H9 (cell line): ENCODE data around the gene XPR1. TPM values are rescaled to one million over a fixed set of nuclear protein-coding genes. Genes with fewer than 3 reads are reported as not detected.

Experiments
- DNase-seq: peaks from one replicate; pipeline ENCODE4 v3.0.0-alpha.2; 2017
- H2AFZ ChIP-seq: one replicate; pipeline ENCODE4 v1.6.1; 2013; ENCODE audit warnings: mild to moderate bottlenecking, low read length, control low read depth, moderate library complexity
- H2AK5ac ChIP-seq: 2 replicates; pipeline ENCODE4 v1.6.1; 2013; ENCODE audit warnings: low read length, control low read depth, mixed read lengths; ENCODE audit not compliant: insufficient read length
- H2BK120ac ChIP-seq: one replicate; pipeline ENCODE4 v1.6.1; 2013; ENCODE audit warnings: low read depth, mild to moderate bottlenecking, low read length, control low read depth, inconsistent platforms; ENCODE audit not compliant: poor library complexity, severe bottlenecking
- H2BK12ac ChIP-seq: 2 replicates; pipeline ENCODE4 v1.6.1; 2013; ENCODE audit warnings: low read length, control low read depth, mixed read lengths, low read depth; ENCODE audit not compliant: insufficient read length
- H2BK15ac ChIP-seq: 2 replicates; pipeline ENCODE4 v1.6.1; 2013; ENCODE audit warnings: low read depth, low read length, control low read depth
- H2BK20ac ChIP-seq: one replicate; pipeline ENCODE4 v1.6.1; 2013; ENCODE audit warnings: low read depth, mild to moderate bottlenecking, low read length, control low read depth, inconsistent platforms; ENCODE audit not compliant: poor library complexity, severe bottlenecking
- H2BK5ac ChIP-seq: 2 replicates; pipeline ENCODE4 v1.6.1; 2013; ENCODE audit warnings: low read length, control low read depth, mixed read lengths; ENCODE audit not compliant: insufficient read length
- H3K14ac ChIP-seq: 2 replicates; pipeline ENCODE4 v1.6.1; 2013; ENCODE audit warnings: low read length, control low read depth; ENCODE audit not compliant: insufficient read depth
- H3K18ac ChIP-seq: 2 replicates; pipeline ENCODE4 v1.6.1; 2013; ENCODE audit warnings: low read depth, mild to moderate bottlenecking, mixed read lengths, low read length, control low read depth; ENCODE audit not compliant: insufficient read length
- H3K23ac ChIP-seq: 2 replicates; pipeline ENCODE4 v1.6.1; 2013; ENCODE audit warnings: low read length, control low read depth, mixed read lengths, low read depth; ENCODE audit not compliant: insufficient read length
- H3K23me2 ChIP-seq: 2 replicates; pipeline ENCODE4 v1.6.1; 2013; ENCODE audit warnings: low read depth, mild to moderate bottlenecking, mixed read lengths, low read length, control low read depth; ENCODE audit not compliant: insufficient read length, poor library complexity, severe bottlenecking
- H3K27ac ChIP-seq: 2 replicates; pipeline ENCODE4 v1.5.1; 2013; ENCODE audit warnings: low read length, control low read depth, mixed read lengths, low read depth; ENCODE audit not compliant: insufficient read length
- H3K27me3 ChIP-seq: 2 replicates; pipeline ENCODE4 v1.6.1; 2013; ENCODE audit warnings: low read length, control low read depth, inconsistent platforms; ENCODE audit not compliant: insufficient read depth
- H3K4ac ChIP-seq: 2 replicates; pipeline ENCODE4 v1.6.1; 2013; ENCODE audit warnings: low read depth, mild to moderate bottlenecking, control low read depth, inconsistent platforms, low read length, moderate library complexity
- H3K4me1 ChIP-seq: 2 replicates; pipeline ENCODE4 v1.6.1; 2013; ENCODE audit warnings: low read length, control low read depth, inconsistent platforms; ENCODE audit not compliant: insufficient read depth
- H3K4me2 ChIP-seq: 2 replicates; pipeline ENCODE4 v1.6.1; 2013; ENCODE audit warnings: low read length, control low read depth, mixed read lengths; ENCODE audit not compliant: insufficient read length, insufficient read depth
- H3K56ac ChIP-seq: 2 replicates; pipeline ENCODE4 v1.6.1; 2013; ENCODE audit warnings: low read depth, mild to moderate bottlenecking, mixed read lengths, low read length, control low read depth; ENCODE audit not compliant: insufficient read length
- H3K79me1 ChIP-seq: 2 replicates; pipeline ENCODE4 v1.6.1; 2013; ENCODE audit warnings: low read depth, mild to moderate bottlenecking, moderate library complexity, low read length, control low read depth, inconsistent platforms; ENCODE audit not compliant: insufficient read depth, poor library complexity, severe bottlenecking
- H3K79me2 ChIP-seq: 2 replicates; pipeline ENCODE4 v1.6.1; 2013; ENCODE audit warnings: low read length, control low read depth, inconsistent platforms; ENCODE audit not compliant: insufficient read depth
- H3K9ac ChIP-seq: 2 replicates; pipeline ENCODE4 v1.6.1; 2013; ENCODE audit warnings: low read length, control low read depth, mixed read lengths; ENCODE audit not compliant: insufficient read length; ENCODE audit errors: extremely low read depth
- H3K9me3 ChIP-seq: one replicate; pipeline ENCODE4 v1.6.1; 2013; ENCODE audit warnings: low read depth, low read length, inconsistent platforms; ENCODE audit not compliant: control insufficient read depth
- H3T11ph ChIP-seq: one replicate; pipeline ENCODE4 v1.6.1; 2013; ENCODE audit warnings: mild to moderate bottlenecking, low read length, control low read depth, inconsistent platforms
- H4K20me1 ChIP-seq: one replicate; pipeline ENCODE4 v1.6.1; 2013; ENCODE audit not compliant: control insufficient read depth, insufficient read length, insufficient read depth
- H4K5ac ChIP-seq: 2 replicates; pipeline ENCODE4 v1.6.1; 2013; ENCODE audit warnings: low read depth, mild to moderate bottlenecking, mixed read lengths, low read length, control low read depth; ENCODE audit not compliant: insufficient read length
- H4K8ac ChIP-seq: replicated peaks from 2 replicates; pipeline ENCODE4 v1.6.1; 2013; ENCODE audit warnings: low read length, control low read depth, mixed read lengths, low read depth; ENCODE audit not compliant: insufficient read length
- H4K91ac ChIP-seq: 2 replicates; pipeline ENCODE4 v1.6.1; 2013; ENCODE audit warnings: low read depth, mild to moderate bottlenecking, moderate library complexity, mixed read lengths, low read length, control low read depth; ENCODE audit not compliant: insufficient read length
- H3K27ac Mint-ChIP-seq, 3 experiments: 2 replicates in 2 of 3; 3 replicates in 1 of 3; pipeline ENCODE4 v1.8.0; 2020 to 2021; ENCODE audit warnings: mixed read lengths in 3 of 3, mild to moderate bottlenecking in 1 of 3, moderate library complexity in 1 of 3
- H3K27me3 Mint-ChIP-seq: 2 replicates; pipeline ENCODE4 v1.8.0; 2021; ENCODE audit warnings: low read depth, mild to moderate bottlenecking, moderate library complexity, mixed read lengths
- H3K36me3 Mint-ChIP-seq, 3 experiments: 2 replicates in 2 of 3; 3 replicates in 1 of 3; pipeline ENCODE4 v1.8.0; 2020 to 2021; ENCODE audit warnings: low read depth in 3 of 3, mixed read lengths in 3 of 3; ENCODE audit not compliant: insufficient read depth in 1 of 3
- H3K4me1 Mint-ChIP-seq, 2 experiments: 2 replicates each; pipeline ENCODE4 v1.8.0; 2020; ENCODE audit warnings: mixed read lengths in 2 of 2
- H3K4me3 Mint-ChIP-seq, 2 experiments: 2 replicates in 1 of 2; 3 replicates in 1 of 2; pipeline ENCODE4 v1.8.0; 2020 to 2021; ENCODE audit warnings: mild to moderate bottlenecking in 2 of 2, mixed read lengths in 2 of 2, moderate library complexity in 1 of 2
- H3K9me3 Mint-ChIP-seq, 2 experiments: 2 replicates in 1 of 2; 3 replicates in 1 of 2; pipeline ENCODE4 v1.8.0; 2020; ENCODE audit warnings: mild to moderate bottlenecking in 2 of 2, mixed read lengths in 2 of 2, moderate library complexity in 1 of 2
- CTCF ChIP-seq: fragments of 200-600 bp; sonication (generic); conservative IDR thresholded peaks from 3 replicates; pipeline ENCODE4 v1.8.0; 2021; ENCODE audit warnings: antibody characterized with exemption, mild to moderate bottlenecking
- WGBS: extraction: QIAGEN DNeasy Blood & Tissue Kit; methylation state at CpG from one replicate; pipeline ENCODE4 v1.1.7; 2013; ENCODE audit warnings: missing lambda C conversion rate, low lambda C conversion rate, mixed read lengths; ENCODE audit not compliant: insufficient read length; ENCODE audit errors: extremely low coverage; 5-methylcytosine and 5-hydroxymethylcytosine counted together
- total RNA-seq: library from RNA; stranded (reverse); gene quantifications from 2 replicates; pipeline ENCODE4 v1.2.1, GENCODE V29; 2021

Gene XPR1
- total RNA-seq, 1 experiment from 2014 or later: 34.1 TPM

GRCh38 chr1:180588121-180588520 lies 43.7 kb upstream of the XPR1 start:
- H3K4me1 ChIP-seq: no peaks in the 10 kb centered on the region
- no CpG with 5 or more reads among the region's 2 CpGs for WGBS
- H2AFZ ChIP-seq: no peak overlapping the region
- H4K5ac ChIP-seq: no peak overlapping the region
- Mint-ChIP-seq H3K9me3 (peaks cover 0 to 2% of the 10 kb centered on the region in 2 experiments; a peak in 1 of 5 replicates), H3K36me3 (no peaks in the 10 kb centered on the region; a peak in 1 of 7 replicates), H3K27me3 (no peaks in the 10 kb centered on the region; the same call in 1 of the 2 replicates), H3K4me1 (peaks cover 3 to 5% of the 10 kb centered on the region in 2 experiments), H3K27ac (no peak overlapping the region), H3K4me3 (no peak overlapping the region)
- no peaks in the 10 kb centered on the region for H3K9me3 ChIP-seq
- no peak overlapping the region for H3K4ac ChIP-seq
- no peak overlapping the region for H4K8ac ChIP-seq
- H2AK5ac ChIP-seq: no peak overlapping the region
- no peaks in the 10 kb centered on the region for H3K23me2 ChIP-seq
- no peaks in the 10 kb centered on the region for H4K20me1 ChIP-seq
- H3K4me2 ChIP-seq: no peak overlapping the region
- H2BK120ac ChIP-seq: no peak overlapping the region
- H3K9ac ChIP-seq: no peak overlapping the region
- no peak for DNase-seq
- H3K18ac ChIP-seq: no peak overlapping the region
- TF ChIP-seq CTCF: no peak
- no peak overlapping the region for H3K27ac ChIP-seq
- no peak overlapping the region for H3K14ac ChIP-seq
- no peak overlapping the region for H3T11ph ChIP-seq
- H4K91ac ChIP-seq: no peak overlapping the region
- H3K79me2 ChIP-seq: no peaks in the 10 kb centered on the region
- H2BK5ac ChIP-seq: no peak overlapping the region
- no peaks in the 10 kb centered on the region for H3K27me3 ChIP-seq
- no peak overlapping the region for H3K56ac ChIP-seq
- H3K23ac ChIP-seq: no peak overlapping the region
- H2BK15ac ChIP-seq: no peak overlapping the region
- no peak overlapping the region for H2BK12ac ChIP-seq
- no peak overlapping the region for H2BK20ac ChIP-seq
- no peaks in the 10 kb centered on the region for H3K79me1 ChIP-seq
